Lung microvascular endothelial cell (primary cell): ENCODE measurements around the gene MCM5. TPM values are rescaled to one million over a fixed set of nuclear protein-coding genes. Genes with fewer than 3 reads are reported as not detected.

Source experiments
- DNase-seq, 2 donors: peaks; one replicate each; pipeline versions ENCODE4 v3.0.0 to v3.0.0-alpha.2; 2010; ENCODE audit warnings: low read depth in 2 of 2
- total RNA-seq: library from RNA; depleted of rRNA; stranded (reverse); fragments of >200 nt; gene quantifications from 2 replicates; pipeline ENCODE4 v1.2.1, GENCODE V29; 2014

MCM5 gene
- 15.3 and 31.8 TPM in 2 replicates for total RNA-seq

DNA sequence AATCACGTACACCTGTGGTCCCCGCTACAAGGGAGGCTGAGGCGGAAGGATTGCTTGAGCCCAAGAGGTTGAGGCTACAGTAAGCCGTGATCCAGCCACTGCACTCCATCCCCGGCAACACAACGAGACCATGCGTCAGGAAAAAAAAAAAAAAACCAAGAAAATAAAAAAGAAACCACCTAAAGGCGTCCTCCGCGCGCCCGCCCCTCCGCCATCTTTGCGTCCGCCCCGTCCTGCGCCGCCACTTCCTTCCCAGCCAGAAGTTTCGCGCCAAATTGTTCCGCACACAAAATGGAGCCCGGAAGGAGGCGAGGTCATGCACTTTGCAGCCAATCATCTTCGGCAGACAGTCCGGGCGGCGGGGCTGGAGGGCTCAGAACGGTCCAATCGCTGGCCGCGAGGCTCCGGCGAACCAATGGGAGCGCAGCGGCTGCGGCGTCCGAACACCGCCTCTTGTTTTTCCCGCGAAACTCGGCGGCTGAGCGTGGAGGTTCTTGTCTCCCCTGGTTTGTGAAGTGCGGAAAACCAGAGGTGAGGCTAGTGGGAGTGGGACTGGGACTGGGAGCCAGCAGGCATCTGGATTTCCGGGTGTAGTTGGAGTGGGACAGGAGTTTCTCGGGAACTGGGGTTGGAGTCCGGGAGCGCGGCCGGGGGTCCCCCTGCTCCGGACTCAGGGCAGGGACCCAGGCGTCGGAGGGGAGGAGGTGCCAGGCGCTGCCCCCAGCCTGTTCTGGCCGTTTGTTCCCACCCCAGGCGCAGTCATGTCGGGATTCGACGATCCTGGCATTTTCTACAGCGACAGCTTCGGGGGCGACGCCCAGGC lies at the start of gene MCM5:
Gene MCM5, plus strand, starts transcription at position 463 of the 823 bp plus-strand sequence. Its CDS starts 299 bp downstream, at position 762.
- DNase-seq: peak; percentile 98

DNA sequence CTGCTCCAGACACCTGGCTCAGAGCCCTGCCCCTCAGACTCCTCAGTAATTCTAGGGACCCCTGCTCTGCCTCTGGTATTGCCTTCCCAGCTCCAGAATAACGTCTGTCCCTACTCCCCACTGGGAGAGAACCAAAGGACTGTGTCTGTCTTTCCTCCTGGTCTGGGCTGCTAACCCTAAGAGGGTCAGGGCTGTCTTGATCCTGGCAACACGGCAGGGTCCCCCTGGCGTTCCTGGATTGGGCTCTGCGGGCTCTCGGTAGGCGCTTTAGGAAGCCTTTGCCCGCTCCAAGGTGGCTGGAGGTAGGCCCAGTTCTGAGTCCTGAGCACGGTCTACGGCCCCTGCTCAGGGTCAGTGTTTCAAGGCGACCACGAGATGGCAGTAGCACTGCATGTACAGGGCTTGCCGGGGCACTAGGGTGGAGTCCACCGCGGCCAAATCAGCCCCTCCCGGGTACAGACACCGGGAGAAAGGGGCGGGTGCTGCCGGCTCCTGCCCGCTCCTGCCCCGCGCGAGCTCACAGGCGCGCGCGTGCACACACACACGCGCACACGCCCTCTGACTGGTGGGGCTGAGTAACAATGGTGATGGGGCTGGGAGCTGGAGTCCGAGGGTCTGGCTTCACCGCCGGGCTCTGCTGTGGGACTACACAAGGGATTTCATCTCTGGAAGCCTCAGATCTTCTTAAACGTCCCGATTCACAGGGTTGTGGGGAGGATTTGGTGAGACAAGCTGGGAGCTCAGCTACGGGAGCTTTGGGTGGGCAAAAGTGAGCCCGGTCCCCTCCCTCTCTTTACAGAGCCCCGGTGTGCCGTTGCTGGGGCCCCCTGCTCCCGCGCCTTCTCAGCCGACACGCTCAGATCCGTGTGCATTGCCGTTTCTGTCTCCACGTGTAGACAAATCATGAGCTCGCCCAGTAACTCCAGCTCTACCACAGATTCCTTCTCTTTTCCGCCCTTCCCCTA lies 49.1 kb upstream of the MCM5 start:
- DNase-seq: peak; percentile 92 to 93

DNA sequence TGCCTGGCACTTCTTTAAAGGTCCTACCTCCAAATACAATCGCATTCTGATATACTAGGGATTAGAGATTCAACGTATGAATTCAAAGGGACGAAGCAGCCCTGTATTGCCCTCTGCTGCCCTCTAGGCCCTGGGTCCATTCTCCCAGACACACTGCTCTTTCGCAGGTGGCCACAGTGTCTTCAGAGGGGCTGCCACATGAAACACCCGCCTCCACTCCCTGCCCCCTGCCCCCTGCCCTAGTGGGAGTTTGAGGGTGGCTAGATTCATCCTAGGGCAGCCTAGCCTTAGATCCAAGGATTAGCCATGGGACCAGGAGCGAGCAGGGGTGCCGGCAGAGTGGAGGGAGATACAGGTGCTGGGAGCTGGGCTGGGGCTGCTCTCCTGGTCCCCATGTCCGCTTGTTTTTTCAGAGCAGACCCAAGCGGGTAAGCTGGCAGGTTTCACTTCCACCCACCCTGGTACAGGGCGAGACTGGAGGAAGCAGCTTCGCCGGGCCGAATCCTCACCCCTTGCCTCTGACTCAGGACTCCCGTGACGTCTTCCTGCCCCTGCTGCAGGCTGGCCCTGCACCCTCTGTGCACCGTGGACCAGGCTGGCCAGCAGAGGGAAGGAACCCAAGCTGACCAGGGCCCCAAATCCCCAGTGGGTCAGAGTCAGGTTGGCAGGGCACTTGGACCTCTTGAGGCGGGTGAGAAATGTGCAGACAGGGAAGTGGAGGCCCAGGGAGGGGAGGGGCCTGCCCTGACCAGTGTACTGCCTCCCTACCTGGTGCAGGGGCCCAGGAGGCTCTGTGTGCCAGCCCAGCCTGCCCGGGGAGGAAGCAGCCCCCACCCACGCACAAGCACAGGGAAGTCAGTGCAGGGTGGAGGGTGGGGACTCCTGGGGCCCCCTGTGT lies 47.5 kb upstream of the MCM5 start:
- DNase-seq: peak; percentile 61 to 78

DNA sequence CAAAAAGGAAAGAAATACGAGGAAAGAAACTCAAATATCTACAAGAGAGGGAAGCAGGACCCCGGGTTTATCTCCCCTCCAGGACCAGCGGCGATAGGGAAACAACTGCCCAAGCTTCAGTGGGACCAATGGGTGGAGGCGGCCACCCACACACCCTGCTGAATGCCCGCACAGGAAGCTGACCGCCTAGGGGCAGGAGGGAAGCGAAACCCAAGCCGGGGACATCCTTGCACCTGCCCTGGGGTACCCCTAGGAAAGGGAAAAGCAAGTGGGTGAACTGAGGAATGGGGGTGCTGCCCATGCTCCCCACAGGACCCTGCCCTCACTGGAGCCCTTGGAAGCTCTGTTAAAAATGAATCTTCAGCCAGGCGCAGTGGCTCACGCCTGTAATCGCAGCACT lies 46.6 kb upstream of the MCM5 start:
- no peak for DNase-seq

DNA sequence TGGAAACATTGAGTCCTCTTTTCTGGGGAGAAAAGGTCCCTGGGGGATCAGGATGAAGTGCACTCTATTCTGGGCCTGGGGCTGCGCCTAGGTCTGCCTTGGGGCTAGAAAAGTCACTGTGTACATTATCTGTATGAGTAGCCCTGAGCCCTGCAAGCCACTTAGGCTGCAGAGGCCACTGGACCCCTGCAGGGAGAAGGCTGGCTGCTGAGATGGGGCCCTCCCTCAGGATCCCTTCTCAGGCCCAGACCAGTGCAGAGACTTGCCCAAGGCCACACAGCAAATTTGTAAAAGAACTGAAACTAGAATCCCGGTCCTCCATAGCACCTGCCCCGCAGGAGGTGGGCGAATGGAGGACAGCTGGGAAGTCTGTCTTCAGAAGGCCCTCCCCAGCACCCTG lies 45.9 kb upstream of the MCM5 start:
- DNase-seq: no peak

DNA sequence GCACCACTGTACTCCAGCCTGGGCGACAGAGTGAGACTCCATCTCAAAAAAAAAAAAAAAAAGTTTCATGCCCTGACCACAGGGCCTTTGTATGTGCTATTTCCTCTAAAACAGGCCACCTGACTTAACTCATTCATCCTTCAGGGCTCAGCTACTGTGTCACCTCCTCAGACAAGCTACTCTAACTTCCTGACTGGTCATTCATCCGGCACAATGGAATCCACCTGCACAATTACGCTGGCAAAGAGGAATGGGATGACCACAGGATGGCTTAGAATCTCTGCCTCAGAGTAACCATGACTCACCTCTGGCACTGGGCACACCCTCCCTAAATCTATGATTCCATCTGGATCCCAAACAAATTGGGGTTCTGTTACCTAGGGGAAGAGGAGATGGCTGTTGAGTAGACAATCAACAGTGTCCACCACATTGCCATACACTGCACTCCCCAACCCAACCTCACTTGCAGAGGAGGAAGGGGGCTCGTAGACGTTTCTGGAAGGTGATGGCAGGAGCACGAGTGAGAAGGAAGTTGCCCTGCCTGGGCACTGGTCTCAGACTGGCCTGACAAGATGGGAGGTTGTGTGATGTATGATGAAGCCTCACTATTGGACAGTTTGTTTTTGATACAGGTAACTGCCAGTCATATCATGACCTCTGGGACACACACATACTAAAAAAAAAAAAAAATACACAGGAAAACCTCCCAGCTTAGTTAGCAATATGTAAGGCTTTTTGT lies 41.9 kb upstream of the MCM5 start:
- DNase-seq: peak; percentile 39 to 67

DNA sequence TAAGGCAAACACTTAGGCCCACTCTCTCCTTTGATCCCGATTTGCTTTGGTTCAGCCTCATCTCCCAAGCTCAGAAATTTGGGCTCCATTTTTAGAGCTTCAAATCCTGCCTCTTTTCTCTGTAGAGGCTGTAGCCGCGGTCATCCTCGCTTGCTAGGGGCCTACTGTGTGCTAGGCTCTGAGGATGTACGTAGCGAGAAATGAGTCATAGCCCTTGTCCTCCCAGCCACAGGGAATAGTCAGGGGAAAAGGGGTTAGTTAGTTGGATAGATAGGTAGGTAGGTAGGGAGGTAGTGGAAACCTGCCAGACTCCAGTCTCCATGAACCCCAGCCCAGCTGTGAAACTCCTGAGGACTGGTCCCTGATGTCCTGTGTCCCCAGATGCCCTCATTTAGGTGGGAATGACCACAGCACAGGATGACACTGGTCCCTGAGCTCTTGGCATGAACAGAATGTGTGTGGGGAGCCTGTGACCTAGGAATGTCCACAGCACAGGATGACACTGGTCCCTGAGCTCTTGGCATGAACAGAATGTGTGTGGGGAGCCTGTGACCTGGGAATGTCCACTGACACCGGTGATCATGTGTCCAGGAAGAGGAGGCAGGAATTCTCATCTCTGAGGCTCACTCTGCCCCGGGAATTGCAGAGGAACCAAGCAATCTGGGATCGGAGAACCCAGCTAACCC lies 40.4 kb upstream of the MCM5 start:
- peak; percentile 40 to 45 for DNase-seq

DNA sequence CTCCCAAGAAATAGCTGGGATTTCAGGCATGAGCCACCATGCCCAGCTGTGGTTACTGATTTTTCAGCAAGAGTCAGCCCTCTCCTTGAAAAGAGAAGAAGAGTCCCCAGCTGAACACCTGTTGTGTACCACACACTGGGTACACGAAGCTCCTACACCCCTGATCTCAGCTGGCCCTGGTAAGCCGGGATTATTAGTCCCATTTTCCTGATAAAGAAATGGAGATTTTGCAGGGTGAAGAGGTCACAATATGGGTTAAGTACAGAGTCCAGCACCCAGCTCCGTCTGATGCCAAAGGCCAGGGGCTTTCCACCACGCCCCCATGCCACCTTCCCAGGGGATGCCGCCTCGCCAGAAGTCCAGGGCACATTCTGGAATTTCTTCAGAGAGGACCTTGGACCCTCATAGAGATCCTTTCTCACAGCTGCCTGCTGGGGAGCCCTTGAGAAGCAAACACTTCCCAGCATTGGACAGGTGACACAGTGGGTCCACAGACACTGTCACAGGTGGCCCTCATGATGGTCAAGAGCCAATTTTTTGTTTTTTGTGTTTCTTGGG lies 38.9 kb upstream of the MCM5 start:
- DNase-seq: no peak

DNA sequence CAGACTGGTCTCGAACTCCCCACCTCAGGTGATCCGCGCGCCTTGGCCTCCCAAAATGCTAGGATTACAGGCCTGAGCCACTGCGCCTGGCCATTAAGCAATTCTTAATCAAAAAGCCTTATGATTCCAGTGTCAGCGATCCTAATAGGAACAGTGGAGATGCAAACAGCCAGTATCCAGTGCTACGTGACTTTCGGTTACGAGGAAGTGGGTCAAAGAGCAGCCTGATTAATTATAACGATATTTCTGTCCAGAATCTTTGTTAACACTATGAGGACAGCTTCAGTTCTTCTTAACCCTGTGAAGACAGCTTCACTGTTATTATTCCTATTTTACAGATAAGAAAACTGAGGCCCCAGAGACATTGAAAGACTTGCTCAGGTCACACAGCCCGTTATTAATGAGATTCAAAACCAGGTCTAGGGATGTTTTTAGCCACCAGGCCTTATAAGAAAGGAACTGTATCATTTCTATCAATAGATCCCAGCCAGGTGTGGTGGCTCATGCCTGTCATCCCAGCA lies 36.3 kb upstream of the MCM5 start:
- DNase-seq: no peak

DNA sequence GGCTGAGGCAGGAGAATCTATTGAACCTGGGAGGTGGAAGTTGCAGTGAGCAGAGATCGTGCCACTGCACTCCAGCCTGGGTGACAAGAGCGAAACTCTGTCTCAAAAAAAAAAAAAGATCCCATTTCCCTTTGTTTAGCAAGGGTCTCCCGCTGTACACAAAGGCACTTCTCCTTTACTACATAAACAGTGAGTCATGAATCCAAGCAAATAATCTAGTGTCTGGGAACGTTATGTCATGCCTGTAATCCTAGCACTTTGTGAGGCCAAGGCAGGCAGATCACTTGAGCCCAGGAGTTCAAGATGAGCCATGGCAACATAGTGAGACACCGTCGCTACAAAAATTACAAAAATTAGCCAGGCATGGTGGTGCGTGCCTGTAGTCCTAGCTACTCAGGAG lies 35.7 kb upstream of the MCM5 start:
- peak in 1 of 2 donors; percentile 89 for DNase-seq

DNA sequence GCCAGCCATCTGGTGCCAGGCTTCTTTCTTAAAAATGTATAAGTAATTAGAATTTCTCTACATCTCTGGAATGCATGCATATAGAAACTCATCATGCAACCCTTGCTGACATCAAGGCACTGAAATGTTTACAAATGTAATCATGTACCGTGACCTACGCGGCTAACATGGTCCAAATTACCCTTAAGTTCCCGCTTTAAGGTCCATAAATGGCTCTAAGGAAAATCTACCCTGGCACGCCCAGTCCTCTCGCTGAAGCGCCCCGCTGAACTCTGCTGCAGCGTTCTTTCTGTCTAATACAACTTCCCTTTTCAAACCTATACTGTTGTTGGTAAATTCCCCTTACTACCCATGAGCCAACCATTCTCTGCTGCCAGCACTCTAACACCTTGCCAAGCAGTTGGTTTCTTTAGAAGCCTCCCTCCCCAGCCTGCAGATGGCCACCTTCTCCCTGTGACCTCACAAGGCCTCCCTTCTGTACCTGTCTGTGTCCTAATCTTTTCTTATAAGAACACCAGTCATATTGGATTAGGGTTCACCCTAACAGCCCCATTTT lies 32.5 kb upstream of the MCM5 start:
- DNase-seq: no peak

DNA sequence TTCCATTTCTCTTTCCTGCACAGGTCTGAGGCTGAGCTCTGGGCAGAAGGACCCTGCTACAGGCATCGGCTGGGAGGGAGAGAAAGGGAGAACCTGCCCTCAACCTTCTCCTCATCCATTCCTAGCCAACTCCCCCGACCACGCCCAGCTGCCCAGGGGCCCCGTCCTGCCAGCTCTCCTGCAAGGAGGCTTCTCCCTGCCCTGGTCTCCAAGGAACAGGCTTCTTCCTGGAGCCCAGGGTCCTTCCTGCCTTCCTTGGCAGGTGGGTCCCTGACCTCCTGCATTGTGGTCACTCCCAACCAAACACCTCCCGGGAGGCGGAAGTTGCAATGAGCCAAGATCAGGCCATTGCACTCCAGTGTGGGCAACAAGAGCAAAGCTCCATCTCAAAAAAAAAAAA lies 31.6 kb upstream of the MCM5 start:
- DNase-seq: no peak

DNA sequence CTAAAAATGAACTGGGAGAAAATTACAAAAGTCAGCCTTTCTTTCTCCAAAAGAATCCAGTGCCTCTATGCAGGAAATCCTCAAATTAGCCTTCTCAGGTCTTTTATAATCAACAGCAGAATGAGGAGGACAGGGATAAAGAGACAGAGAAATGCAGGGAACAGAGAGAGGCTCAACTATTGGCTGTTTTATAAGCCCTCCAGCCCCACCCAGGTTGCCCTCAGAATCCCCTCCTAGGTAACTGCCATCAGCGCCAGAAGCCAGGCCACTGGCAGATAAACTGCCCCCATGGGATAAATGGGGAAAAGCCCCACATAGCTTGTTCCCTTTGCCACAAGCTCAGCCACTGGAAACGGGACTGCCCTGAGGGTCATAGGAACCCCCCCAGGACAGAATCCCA lies 29.9 kb upstream of the MCM5 start:
- DNase-seq: no peak

DNA sequence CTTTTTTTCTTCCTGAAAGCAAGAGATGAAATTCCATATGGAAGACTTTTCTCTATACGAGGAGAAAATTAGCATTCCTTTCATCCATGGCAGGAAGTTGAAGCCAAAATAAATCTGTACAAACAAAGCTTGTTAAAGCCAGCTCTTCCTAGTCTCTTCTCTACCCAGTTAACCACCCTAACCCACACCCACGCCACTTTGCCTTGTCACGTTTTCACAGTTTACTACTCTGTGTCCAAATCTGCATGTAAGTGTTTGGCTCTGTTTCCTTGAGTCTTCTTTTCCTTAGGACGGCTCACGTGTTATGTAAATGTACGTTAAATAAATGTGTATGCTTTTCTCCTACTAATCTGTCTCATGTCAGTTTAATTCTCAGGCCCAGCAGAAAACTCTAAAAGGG lies 26.2 kb upstream of the MCM5 start:
- DNase-seq: no peak

DNA sequence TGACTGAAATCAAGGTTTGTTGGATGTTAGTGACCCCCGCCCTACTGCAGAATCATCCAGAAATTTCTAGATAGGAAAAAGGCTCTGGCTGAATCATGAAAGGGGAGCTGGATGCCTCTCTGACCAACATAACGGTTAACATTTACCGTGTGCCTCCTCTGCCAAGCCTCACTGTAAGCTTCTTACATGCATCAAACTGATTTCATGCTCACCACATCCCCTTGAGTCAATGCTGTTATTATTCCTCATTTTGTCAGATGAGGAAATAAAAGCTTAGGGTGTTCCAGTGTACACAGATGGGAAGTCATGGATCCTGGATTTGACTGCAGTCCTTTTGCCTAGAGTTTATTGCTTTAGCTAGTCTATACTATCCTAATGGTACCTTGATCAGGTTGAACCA lies 24.9 kb upstream of the MCM5 start:
- no peak for DNase-seq

DNA sequence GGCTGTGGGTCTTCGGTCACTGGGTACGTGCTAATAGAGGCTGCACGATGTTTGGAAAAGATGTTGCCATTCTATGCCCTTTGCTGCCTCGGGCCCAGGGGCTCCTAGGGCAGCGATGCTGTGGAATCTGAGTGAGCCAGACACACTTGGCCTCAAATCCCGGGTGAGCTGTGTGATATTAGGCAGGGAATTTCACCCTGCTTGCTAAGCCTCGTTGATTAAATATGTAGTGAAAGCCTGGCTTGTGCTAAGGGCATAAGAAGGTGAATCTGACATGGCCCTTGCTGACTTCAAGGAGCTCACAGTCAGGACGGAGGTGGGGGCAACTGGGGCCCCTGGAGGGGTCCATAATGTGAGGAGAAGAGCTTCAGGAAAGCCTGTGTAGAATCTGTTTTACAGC lies 24.4 kb upstream of the MCM5 start:
- no peak for DNase-seq

DNA sequence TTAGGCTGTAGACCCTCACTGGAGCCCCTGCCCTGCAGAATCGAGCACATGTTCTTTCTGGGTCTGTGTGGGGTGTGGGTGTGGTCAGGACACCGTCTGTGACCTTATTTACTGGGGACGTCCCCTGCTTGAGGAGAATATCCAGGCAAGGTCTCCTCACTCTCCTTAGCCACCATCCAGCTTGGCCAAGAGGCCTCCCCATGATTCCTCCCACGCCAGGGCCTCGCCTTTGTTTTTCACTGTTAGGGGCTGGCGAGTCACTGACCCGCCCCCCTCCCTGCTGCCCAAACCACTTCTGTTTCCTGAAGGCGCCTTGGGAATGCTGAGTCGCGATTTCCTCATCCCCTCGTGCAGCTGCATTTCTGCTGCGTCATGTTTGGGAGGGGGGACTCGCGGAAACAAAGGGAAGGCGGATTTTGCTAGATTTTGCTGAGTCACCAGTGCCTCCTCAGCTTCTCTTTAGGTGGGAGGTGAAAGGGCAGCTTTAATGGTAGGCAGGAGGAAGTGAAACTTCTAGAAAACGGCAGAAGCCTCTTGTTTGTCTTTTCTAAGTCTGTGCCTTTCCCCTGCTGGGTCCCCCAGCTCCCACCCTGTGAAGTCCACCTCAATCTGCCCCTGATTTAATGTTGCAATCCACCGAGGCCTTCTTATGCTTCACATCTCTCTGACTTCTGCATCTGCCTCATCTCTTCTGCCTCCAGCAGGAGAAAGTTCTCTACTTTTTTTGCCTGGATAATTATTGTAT lies 23.0 kb upstream of the MCM5 start:
- DNase-seq: peak; percentile 91 to 99

DNA sequence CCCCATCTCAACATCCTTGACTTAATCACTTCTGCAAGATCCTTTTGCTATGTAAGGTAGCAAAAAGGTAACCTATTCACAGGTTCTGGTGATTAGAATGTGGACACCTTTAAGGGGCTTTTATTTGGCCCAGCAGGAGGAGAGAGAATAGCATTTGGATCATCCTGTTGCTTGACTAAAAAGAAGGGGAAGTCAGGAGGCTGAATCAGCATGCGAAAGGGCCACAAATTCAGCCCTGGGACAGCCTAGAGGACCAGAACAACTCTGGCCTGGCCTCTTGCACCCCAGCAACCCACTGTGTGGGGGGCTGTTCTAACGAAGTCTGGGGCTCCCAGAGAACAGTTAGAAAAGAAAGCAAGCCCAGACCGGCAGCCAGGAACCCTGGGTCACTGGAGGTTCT lies 22.2 kb upstream of the MCM5 start:
- no peak for DNase-seq

DNA sequence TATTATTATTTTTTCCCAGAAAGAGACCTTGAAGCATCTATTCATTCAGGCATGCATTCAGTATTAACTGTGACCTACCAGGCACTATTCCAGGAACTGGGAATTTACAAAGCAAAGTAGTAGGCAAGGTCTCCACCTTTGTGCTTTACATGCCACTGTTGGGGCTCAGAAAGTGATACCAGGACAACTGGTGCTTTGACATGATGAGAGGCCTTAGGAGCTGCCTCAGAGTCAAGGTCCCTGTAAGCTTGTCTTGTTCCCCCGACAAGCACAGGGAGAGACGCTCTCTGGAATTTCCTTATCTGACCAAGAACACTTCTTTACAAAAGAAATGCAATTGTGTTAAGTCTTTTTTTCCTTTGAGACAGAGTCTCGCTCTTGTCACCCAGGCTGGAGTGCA lies 21.3 kb upstream of the MCM5 start:
- DNase-seq: no peak
